ENCODE measurements around the gene EIF3M. TPM values are rescaled to one million over a fixed set of nuclear protein-coding genes. Genes with fewer than 3 reads are reported as not detected.

Gene EIF3M
- polyA plus RNA-seq = 217 and 302 TPM in 2 replicates

DNA sequence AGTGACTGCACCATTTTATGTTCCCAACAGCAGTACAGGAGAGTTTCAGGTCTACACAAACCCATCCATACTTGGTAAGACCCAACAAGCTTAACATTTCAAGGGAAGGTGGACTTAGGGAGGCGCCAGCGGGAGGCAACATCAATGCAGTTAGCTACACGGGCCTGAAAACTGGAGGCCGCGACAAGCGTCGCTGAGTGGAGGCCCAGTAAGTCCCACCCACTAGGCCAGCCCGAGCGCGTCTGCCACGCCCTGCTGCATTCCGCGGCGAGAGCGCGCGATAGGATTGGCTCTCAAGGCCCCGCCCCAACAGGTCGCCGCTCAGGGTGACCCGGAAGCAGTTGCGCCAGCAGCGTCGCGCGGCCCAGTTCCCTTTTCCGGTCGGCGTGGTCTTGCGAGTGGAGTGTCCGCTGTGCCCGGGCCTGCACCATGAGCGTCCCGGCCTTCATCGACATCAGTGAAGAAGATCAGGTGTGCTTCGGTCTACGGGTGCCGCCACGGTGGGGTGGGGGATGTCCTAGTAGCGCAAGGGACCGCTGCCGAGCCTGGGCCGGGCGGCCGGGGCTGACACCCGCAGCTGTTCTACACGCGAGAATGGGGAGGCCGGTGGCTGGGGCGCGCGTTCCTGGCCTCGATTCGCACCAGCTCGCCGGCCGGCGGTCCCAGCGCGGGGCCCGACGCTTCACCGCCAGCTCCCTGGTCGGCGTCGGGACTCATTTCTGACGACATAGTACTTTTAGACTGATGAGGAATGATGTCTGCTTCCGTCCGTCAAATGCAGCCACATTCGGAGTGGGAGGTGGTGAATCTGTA lies at the start of gene EIF3M:
Gene EIF3M, plus strand, starts transcription at position 373 of the 813 bp plus-strand sequence. Its CDS starts 57 bp downstream, at position 430.

Other genes starting within 250 kb of the EIF3M start
- gene WT1, start 148.3 kb upstream of the EIF3M start, polyA plus RNA-seq = 2.7 and 10.4 TPM in 2 replicates
- gene CCDC73, start 210.8 kb downstream of the EIF3M start, polyA plus RNA-seq = 0.40 and 0.91 TPM in 2 replicates
- gene PRRG4, start 246.1 kb downstream of the EIF3M start, polyA plus RNA-seq = 0.07 and 0.36 TPM in 2 replicates